ENCODE measurements around the gene KAT2B.
"Not testable (repeated sequence)": the region's sequence is repeated elsewhere in the genome, so short reads cannot be mapped to it uniquely, and the experiment has no call there.

KAT2B gene

DNA sequence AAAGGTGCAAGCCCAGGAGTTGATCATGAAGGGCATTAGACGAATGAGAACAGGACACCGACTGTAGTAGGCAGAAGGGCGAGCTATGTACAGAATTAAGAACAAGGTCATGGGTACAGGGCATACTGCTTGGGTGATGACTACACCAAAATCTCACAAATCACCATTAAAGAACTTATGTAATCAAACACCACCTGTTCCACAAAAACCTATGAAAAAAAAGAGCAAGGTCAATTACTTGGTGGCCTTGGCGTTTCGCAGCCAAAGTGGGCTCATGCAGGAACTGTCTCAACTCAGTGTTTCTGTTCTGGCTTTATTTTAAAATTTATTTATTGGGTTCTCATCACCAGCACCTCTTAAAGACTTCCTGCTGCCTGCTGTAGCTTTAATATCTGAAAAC is 2.1 kb downstream of the KAT2B start:
- DNase-seq (ENCODE audit: low spot score), result no peak

DNA sequence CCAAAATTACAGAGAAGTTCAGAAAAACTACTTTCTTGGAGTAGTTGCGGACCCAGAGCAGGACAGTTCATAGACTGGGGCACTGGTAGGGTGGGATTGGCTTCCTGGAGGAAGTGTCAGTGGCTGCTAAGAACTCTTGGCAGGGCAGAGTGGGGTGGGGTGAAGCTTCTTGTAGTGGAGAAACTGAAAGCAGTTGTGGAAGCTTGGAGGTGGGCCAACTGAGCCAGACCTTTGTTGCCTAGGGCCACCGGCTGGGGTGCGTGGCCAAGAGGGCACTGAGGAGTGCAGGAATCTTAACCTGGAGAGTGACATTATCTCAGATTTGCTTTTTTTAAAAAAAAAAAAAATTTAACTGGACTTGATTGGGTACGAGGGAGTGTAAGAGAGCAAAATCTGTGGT is 3.1 kb downstream of the KAT2B start:
- peak; percentile 23 for DNase-seq (ENCODE audit: low spot score)

DNA sequence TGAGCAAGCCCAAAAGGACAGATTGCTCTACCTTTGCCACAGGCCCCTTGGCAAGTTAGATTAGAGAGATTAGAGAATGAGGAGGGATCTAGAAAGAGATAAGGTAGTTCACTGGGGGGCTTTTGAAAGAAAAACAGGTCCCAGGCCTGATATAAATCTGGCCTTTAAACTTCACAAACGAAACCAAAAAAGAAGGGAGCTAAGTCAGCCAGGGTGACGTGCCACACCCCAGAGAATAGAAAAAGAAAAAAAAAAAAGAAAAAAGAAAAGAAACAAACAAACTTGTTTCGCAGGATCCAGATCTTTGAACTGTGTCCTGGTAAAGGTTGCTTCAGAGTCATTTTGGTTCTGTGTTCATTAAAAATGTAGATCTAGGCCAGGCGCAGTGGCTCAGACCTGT is 3.6 kb downstream of the KAT2B start:
- no peak for DNase-seq (ENCODE audit: low spot score)

DNA sequence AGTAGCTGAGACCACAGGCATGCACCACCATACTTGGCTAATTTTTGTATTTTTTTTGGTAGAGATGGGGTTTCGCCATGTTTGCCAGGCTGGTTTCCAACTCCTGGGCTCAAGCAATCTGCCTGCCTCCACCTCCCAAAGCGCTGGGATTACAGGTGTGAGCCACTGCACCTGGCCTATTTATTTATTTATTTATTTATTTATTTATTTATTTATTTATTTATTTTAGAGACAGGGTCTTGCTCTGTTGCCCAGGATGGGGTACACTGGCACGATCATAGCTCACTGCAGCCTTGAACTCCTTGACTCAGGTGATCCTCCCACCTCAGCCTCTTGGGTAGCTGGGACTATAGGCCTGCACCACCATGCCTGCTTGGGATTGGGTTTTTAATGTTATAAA is 4.9 kb downstream of the KAT2B start:
- DNase-seq (ENCODE audit: low spot score), result not testable (repeated sequence)

DNA sequence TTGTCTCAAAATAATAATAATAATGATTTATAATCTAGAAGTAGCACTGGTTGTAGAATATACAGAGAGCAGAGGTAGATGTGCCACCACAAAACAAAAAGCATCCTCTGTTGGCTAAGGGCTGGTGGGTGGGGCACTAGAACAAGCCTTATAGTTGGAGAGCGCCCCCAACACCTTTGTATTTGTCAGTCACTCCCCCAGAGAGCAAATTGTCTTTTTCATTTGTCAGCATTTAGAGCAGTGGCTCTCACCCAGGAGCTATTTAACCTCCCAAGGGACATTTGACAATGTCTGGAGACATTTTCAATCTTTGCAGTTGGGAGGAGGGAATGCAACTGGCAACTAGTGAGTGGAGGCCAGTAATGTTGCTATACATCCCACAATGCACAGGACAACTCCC is 6.3 kb downstream of the KAT2B start:
- no peak for DNase-seq (ENCODE audit: low spot score)

DNA sequence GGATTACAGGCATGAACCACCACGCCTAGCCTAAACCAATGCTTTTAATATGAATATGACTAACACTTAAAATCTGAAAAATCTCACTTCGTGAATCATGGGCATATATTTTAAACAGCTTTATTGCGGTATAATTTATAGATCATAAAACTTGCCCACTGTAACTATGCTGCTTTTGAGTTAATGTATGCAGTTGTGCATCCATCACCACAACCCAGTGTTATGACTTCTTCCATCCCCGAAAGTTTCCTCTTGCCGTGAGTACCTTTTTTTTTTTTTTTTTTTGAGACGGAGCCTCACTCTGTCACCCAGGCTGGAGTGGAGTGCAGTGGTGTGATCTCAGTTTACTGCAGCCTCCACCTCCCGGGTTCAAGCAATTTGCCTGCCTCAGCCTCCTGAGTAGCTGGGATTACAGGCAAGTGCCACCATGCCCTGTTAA is 7.1 kb downstream of the KAT2B start:
- no peak for DNase-seq (ENCODE audit: low spot score)

DNA sequence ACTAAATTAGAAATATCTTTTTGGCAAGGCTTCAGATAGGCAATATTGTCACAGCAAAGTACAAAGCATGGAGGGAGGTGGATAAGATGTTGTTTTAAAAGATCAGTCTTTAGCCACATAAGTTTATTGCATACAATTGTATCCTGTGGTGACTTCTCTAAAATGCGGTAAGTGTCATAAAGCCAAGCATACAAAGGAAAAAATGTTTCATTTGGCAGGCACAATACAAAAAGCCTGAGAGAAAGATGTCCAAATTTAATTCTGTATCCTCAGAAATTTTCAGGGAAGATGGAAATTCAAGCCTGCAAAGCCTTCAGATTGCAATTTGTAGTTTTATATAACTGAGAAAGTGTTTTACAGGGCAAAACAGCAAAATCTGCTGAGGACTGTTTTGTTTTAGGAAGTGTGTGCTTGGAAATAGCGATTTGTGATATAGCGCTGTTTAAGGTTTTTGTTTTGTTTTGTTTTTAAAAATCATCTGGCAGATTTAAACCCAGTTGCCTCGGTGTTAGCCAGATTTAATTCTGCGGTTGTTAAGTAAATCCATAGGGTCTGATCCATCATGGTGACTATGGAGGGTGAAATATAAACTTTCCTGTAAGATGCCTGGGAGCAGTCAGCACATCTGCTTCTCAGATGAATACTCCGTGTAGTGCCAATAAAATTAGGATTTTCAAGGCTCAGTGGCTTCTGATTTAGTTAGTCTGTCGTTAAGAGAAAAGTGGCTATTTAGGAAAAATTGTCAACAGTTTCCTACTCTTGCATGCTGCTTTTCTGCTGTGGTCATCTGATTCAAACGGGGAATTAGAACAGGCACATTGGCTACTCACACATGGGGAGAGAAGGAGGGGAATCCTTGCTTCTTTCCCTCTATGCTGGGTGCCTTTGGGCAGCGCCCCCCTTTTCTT is 8.0 kb downstream of the KAT2B start:
- no peak for DNase-seq (ENCODE audit: low spot score)

DNA sequence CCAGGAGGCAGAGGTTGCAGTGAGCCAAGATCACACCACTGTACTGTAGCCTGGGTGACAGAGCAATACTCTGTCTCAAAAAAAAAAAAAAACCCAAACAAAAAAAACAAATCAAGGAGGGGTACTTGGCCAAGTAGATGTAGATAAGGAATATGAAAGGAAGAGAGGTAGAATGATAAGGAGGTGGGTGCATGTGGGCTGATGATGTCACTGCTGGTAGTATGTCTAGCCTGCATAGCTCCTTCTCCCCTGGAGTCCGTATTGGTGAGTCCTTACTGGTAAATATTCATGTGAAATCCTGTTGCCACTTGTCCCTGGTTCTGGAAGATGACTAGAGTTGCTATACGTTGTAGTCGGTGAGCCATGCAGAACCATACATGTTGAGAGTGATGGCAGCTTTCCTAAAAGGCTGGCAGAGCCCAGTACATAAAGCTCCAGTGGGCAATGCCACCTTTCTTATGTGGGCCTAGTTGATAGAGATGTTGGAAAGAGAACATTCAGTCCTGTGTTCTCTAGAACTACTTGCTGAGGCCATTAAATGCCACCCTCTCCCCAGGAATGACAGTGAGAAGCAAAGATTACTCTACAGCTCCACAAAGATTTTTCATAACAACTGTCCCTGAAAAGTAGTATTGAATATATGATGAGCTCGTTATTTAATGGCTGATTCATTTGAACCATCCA is 11.0 kb downstream of the KAT2B start:
- no peak for DNase-seq (ENCODE audit: low spot score)

DNA sequence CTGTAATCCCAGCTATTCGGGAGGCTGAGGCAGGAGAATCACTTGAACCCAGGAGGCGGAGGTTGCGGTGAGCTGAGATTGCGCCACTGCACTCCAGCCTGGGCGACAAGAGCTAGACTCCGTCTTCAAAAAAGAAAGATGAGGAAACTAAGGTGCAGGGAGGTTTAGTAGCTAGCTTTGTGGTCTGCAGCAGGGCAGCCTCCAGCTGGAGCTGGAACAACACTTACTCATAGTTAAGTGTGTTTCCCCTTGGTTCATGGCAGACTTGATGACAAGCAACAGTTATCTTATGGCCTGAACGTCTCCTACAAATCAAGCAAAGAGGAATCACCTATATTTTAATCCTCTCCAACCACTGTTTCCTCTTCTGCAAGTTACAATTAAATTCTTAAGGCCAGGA is 12.6 kb downstream of the KAT2B start:
- no peak for DNase-seq (ENCODE audit: low spot score)

DNA sequence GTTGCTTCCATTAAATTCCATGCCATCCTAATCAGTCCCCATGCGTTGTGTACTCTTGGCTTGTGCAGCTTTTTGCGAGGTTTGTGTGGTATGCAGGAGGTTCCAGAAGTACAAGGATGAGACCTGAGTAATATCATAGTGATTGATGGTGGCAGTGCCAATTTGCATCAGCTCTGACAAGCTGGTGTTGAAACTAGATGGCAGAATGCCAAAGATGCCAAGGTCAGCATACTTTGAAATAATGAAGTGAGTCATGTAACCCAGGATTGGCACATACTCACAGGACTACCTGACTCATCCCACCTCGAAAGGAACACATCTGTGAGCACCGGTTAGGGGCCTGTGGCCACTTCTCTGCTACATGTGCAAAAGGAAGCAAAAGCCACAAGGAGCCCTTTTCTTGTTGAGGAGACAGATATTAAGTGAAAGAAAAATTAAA is 14.3 kb downstream of the KAT2B start:
- DNase-seq (ENCODE audit: low spot score), result peak; percentile 87

DNA sequence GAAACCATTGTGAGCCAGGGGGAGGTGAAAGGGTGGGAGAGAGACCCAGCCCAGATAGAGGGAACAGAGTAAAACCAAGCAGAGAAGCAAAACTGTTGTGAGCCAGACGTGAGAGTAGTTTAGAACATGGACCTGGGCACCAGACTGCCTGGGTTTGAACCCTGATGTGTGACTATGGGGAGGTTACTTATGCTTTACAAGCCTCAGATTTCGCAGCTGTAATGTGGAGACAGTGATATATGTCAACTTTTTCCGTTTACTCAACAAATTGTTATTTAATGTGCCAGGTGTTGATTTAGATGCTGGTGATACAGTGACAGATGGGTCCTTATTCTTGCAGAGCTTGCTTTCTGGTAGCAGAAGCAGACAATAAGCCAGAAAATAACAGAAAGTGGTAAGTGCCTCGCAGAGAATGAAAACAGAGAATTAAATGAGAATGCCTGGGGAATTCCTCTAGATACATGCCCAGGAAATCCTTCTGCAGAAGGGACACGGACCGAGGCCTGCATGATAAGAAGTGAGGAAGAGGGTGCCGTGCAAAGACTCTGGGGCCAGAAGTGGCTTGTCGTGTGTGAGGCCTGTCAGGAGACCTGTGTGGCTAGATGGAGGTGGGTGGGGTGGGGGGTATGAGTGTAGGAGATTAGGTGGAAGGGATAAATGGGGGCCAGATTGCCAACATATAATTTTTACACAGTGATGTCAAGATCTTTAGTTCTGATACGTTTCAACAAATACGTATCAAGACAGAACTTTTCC is 15.0 kb downstream of the KAT2B start:
- no peak for DNase-seq (ENCODE audit: low spot score)

DNA sequence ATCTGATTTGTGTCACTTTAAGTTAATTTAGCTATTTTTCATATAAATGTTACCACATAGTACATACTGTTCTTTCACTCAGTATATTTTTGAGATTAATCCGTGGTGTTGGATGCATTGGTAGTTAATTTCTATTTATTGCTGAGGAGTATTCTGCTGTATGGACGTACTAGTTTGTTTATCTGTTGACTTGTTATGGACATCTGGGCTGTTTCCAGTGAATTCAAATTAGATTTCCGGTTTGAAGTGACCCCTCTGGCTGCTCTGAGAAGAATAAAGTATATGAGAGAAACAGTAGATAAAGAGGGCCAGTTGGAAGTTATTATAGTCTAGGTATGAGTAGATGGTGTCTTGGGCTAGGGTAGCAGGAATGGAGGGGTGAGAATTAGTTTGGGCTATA is 15.6 kb downstream of the KAT2B start:
- no peak for DNase-seq (ENCODE audit: low spot score)

DNA sequence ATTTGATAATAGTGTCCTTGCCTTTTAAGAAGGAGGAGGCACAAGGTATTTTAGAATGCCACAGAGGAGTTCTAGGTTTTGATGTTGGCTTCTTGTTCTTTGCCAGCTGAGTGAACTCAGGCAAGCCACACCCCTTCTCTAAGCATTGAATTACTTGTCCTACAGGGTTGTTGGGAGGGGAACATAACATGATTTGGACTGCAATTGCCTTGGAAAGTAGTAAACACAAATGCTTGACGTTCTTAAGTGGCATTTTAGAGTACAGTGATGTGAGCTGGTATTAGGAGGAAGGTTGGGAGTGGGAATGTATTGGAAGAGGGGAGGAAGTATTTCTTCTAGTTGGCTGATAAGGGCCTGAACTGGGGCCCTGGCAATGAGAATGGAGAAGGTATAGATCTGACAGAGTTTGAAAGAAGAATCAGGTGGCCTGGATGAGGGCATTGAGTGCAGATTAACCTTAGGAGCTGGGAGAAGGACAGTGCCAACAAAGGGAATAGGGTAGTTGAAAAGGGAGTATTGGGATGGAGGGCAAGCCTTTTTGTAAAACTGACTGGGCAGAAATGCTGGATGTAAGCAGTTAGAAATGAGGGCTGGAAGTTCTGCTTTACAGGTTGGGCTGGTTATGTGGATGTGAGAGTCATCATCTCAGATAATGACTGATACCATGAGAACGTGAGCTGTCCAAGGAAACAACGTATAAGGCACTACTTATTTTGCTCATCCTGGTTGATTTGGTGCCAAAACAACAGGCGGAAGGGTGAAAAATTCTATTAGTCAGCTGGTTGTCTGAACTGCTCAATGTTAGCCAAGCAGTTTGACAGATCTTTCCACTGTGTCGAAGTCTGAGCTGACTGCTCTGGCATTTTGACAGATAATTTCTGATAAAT is 16.7 kb downstream of the KAT2B start:
- DNase-seq (ENCODE audit: low spot score), result peak; percentile 82

DNA sequence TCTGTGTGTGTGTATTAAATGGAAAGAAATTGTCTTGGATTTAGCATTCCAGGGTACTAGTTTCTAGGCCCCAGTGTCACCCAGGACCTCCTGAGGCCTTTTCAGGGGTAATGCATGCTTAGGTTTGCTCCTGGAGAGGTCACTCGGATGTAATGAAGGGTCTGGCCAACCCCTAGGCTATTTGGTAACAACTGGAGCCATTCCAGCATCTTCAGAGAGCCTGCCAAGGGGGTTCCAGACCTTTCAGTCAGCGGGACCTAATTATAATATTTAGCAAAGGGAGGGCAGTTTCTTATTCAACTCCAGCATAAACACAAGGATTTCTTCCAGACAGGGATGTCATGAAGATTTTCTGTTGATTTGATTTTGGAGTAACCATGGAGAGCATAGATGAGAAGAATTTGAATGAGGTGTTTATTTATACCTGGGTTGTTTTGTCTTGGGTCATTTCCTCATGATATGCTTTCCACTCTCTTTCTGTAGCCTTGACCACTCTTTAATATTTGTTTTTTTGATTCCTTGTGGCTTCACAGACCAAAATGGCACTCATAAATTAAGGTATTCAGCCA is 17.4 kb downstream of the KAT2B start:
- DNase-seq (ENCODE audit: low spot score), result no peak

DNA sequence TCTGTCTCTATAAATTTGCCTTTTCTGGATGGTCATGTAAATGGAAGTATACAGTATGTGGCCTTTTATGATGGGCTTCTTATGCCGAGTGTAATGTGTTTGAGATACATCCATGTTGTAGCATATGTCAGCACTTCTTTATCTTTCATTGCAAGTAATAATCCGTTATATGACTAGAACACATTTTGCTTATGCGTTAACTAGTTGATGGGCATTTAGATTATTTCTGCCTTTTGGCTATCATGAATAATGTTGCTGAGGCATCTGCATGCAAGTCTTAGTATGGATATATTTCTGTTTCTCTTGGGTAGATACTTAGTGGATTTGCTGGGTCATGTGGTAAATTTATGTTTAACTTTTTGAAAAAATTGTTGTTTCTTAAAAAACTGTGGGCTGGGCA is 19.7 kb downstream of the KAT2B start:
- no peak for DNase-seq (ENCODE audit: low spot score)

DNA sequence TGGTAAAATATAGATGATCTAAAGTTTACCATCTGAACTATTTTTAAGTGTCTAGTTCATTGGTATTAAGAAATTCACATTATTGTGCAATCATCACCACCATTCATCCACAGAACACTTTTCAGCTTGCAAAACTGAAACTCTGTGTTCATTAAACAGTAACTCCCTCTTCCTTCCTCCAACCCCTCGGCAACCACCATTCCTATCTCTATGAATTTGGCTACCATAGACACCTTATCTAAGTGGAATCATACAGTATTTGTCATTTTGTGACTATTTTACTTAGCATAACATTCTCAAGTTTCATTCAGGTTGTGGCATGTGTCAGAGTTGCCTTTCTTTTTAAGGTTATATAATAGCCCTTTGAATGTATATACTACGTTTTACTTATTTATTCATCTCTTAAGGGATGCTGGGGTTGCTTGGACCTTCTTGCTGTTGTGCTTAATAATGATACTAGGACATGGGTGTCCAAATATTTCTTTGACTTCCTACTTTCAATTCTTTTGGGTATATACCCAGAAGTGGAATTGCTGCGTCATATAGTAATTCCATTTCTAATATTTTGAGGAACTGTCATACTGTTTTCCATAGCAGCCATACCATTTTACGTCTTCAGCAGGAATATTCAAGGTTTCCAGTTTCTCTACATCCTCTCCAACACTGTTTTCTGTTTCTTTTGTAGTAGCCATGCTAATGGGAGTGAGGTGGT is 20.9 kb downstream of the KAT2B start:
- DNase-seq (ENCODE audit: low spot score), result no peak

DNA sequence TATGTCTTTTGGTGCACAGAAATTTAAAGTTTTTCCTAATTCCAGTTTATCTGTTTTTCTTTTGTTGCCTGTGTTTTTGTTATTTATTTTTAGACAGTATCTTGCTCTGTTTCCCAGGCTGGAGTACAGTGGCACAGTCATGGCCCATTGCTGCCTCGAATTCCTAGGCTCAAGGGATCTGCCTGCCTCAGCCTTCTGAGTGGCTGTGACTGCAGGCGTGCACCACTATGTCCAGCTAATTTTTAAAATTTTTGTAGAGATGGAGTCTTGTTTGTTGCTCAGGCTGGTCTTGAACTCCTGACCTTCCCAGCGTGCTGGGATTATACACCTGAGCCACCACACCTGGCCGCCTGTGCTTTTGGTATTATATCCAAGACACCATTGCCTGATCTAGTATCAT is 22.8 kb downstream of the KAT2B start:
- no peak for DNase-seq (ENCODE audit: low spot score)

DNA sequence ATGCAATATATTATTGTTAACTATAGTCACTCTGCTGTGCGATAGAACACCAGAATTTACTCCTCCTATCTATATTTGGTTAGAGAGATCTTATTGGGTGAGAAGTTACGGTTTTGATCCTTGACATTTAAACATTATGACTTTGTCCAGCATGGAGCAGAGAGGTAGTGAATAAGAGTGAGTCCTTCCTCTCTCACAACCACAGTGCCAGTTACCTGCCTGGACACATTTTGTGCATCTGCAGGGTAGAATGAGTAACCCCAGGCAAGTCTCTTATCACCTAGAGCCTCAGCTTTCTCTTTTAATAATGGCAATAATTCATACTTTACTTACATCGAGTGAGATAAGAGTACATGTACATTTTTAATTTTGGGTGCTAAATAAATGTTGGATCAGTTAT is 24.1 kb downstream of the KAT2B start:
- DNase-seq (ENCODE audit: low spot score), result no peak

DNA sequence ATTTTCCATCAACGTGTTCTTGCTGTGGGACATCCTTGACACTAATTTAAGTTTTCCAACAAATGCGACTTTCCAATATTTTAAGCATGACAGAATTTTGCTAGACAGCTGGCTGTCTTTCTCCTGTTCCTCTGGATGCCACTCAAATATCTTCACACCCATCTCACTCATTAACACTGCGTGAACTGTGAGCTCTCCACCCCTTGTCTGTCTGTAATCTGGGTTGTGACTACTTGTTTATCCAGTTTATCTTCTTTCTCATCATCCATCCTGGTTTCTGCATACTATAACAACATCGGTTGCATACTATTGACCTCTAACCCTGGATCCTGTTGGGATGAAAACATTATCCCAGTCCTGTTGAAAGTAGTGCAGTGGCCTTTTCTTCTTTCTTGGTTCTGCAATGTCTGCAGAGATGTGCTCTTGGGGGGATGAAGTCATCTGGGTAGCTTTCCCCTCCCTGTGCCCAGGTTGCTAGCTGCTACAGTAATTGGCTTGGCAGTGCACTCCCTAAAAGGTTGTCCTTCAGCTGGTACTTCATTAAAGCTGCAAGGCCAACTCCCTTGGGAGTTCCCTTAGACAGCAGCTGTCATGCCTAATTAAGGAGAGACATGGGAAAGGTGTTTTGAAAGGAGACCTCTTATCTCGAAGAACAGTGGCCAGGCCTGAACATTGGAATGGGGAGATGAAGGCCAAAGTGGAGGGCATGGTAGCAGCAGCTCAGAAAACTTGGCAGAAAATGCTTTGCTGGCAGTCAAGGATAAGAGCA is 24.7 kb downstream of the KAT2B start:
- DNase-seq (ENCODE audit: low spot score), result no peak

DNA sequence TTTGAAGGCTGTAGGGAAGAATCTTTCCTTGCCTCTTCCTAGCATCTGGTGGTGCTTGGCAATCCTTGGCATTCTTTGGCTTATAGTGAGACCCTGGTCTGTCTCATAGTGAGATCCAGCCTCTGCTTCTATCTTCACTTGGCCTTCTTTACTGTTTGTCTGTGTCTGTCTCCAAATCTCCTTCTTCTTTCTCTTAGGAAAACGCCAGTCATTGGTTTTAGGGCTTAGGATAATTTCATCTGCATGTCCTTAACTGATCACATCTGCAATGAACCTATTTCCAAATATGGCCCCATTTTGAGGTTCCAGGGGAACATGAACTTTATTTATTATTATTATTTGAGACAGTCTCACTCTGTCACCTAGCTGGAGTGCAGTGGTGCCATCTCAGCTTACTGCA is 25.8 kb downstream of the KAT2B start:
- no peak for DNase-seq (ENCODE audit: low spot score)

Measured in kidney capillary endothelial cell (primary cell).